ENCODE data around the gene SPATA16. TPM values are rescaled to one million over a fixed set of nuclear protein-coding genes. Genes with fewer than 3 reads are reported as not detected.

The SPATA16 gene
- total and polyA plus RNA-seq, 3 donors from 2014 or later = 23.4 to 82.9 (median 36.6) TPM

DNA sequence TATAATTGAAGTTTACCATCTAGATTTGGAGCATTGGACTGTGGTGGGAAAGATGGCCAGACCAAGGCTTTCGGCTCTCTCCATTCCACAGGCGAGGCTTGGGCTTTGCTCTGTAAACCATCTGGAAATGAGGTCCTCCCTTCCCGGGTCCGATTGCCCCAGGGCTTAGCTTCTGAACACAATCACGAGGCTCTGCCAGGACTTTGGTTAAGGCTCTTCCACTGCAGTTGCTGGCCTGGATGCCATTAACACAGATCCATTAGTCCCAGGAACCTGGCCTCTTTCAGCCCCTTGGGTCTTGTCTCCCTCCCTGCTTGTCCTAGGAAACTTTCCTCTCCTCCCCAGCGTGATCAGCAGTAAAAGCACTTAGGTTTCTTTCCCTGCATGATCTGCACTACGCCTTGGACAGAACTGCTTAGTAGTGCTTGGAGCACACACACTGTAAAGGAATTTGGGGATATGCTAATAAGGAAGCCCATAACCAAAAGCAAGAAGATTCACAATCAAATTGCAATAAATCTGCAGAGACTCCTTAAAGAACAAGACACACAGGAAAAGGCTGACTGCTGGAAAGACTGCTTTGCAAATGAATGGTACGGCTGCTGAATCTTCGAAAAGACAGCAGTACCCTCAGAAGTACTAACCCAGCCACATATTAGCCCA lies 236.2 kb downstream of the SPATA16 start:
- no peaks in the 10 kb centered on the region for H3K9me3 ChIP-seq
- H3K27ac ChIP-seq = no peak overlapping the region
- WGBS, 2 donors = 70 to 80% methylated on average over 9 of the region's 9 CpGs
- no peak for TF ChIP-seq POLR2A (IDR thresholded peaks at IDR 0.05)
- TF ChIP-seq, protein P1, sequence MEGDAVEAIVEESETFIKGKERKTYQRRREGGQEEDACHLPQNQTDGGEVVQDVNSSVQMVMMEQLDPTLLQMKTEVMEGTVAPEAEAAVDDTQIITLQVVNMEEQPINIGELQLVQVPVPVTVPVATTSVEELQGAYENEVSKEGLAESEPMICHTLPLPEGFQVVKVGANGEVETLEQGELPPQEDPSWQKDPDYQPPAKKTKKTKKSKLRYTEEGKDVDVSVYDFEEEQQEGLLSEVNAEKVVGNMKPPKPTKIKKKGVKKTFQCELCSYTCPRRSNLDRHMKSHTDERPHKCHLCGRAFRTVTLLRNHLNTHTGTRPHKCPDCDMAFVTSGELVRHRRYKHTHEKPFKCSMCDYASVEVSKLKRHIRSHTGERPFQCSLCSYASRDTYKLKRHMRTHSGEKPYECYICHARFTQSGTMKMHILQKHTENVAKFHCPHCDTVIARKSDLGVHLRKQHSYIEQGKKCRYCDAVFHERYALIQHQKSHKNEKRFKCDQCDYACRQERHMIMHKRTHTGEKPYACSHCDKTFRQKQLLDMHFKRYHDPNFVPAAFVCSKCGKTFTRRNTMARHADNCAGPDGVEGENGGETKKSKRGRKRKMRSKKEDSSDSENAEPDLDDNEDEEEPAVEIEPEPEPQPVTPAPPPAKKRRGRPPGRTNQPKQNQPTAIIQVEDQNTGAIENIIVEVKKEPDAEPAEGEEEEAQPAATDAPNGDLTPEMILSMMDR (IDR thresholded peaks at IDR 0.05) = no peak
- no peaks in the 10 kb centered on the region for H3K4me1 ChIP-seq
- intact Hi-C loops (cut with DNase I; ENCODE audit: low total_unique reads) = no loop called here
- no peaks in the 10 kb centered on the region for H3K27me3 ChIP-seq
- H3K36me3 ChIP-seq (ENCODE audit: low read depth, missing control alignments) = no peaks in the 10 kb centered on the region
- H3K4me3 ChIP-seq = no peak overlapping the region
- no peak for DNase-seq

DNA sequence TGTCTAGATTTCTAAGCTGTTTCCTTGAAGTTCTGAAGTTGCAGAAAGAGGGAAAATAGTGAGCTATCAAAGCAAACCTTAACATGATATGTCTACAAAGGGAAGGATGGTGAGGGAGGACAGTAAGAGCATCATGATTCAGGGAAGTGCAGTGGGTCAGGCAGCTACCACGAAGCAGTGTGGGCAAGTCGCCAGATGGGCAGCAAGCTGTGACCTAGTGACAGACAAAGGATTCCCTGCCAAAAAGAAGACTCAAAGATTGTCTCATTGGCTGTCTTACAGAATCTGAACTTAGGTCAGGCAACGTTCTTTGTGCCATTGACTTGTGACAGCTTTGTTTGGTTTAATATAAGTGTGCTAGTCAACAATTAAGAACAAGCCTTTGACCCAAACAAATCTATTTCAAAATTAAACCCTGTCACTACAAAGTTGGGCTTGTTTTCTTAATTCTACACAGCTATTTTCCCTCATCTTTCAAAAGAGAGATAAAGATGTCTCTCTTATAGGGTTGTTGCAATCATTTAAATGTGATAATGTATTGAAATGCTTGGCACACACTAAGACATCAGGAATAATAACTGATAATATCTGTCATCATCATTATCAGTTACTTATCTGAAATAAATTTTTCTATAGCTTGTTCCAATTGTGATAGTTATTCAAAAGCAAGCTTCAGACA lies 237.3 kb downstream of the SPATA16 start:
- intact Hi-C loops (cut with DNase I; ENCODE audit: low total_unique reads) = no loop called here
- no peaks in the 10 kb centered on the region for H3K9me3 ChIP-seq
- H3K36me3 ChIP-seq (ENCODE audit: low read depth, missing control alignments) = no peaks in the 10 kb centered on the region
- no peaks in the 10 kb centered on the region for H3K27me3 ChIP-seq
- H3K4me1 ChIP-seq = no peaks in the 10 kb centered on the region
- no peak for DNase-seq
- TF ChIP-seq POLR2A (IDR thresholded peaks at IDR 0.05) = no peak
- TF ChIP-seq, protein P1 (IDR thresholded peaks at IDR 0.05) = no peak
- H3K27ac ChIP-seq = no peak overlapping the region
- no peak overlapping the region for H3K4me3 ChIP-seq
- 50 to 69% methylated on average over 3 of the region's 3 CpGs for WGBS, 2 donors

DNA sequence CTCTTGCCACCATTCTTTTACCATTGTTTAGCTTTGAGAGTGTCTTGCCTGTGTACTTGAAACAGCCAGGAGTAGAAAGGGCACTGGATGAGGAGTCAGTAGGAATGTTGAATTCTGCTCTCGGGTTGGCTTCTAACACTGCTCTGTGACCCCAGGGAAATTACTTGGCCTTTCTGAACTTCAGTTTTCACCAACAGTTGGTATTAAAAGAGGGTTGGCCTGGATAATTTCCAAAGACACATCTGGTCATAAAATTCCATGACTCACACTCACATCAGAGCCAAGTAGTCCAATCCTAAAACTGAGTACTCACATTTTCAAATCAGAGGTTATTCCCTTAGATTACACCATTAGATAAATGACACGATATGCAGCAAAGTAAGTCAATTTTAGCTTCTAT lies 248.9 kb downstream of the SPATA16 start:
- no peaks in the 10 kb centered on the region for H3K36me3 ChIP-seq (ENCODE audit: low read depth, missing control alignments)
- no peaks in the 10 kb centered on the region for H3K27me3 ChIP-seq
- no peaks in the 10 kb centered on the region for H3K4me1 ChIP-seq
- H3K27ac ChIP-seq = no peak overlapping the region
- no peak for TF ChIP-seq POLR2A (IDR thresholded peaks at IDR 0.05)
- TF ChIP-seq, protein P1 (IDR thresholded peaks at IDR 0.05) = no peak
- no peak overlapping the region for H3K4me3 ChIP-seq
- intact Hi-C loops (cut with DNase I; ENCODE audit: low total_unique reads) = no loop called here
- DNase-seq = no peak
- 32 to 51% methylated on average over 2 of the region's 2 CpGs for WGBS, 2 donors
- H3K9me3 ChIP-seq = no peaks in the 10 kb centered on the region

DNA sequence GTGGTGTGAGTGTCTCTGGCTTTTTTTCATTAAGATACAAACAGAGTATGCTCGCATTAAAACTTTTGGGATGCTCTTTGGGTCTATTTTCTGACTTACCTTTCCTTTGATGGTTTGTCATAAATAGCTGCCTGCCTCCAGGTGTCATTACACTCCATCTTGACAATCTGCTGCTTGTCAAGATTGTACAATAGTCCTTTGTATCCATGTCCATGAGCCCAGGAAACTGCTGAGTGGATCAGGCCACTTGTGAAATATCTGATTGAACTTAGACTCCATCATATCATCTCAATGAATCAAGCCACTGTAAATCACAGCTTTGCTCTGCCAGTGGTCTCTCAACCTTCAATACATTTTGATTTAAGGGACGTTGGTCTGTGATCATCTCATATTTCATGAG lies 255.3 kb downstream of the SPATA16 start:
- Histone ChIP-seq H3K36me3 (ENCODE audit: low read depth, missing control alignments) (no peaks in the 10 kb centered on the region), H3K9me3 (no peaks in the 10 kb centered on the region), H3K4me1 (no peaks in the 10 kb centered on the region), H3K27me3 (no peaks in the 10 kb centered on the region), H3K27ac (no peak overlapping the region), H3K4me3 (no peak overlapping the region)
- WGBS, 2 donors = 79 to 86% methylated on average over 2 of the region's 2 CpGs
- DNase-seq = no peak
- intact Hi-C loops (cut with DNase I; ENCODE audit: low total_unique reads) = no loop called here
- TF ChIP-seq, protein P1 (IDR thresholded peaks at IDR 0.05) = no peak
- no peak for TF ChIP-seq POLR2A (IDR thresholded peaks at IDR 0.05)

Data from testis (tissue), 3 donors.